Measurements from ENCODE around the gene PLCB1.

The PLCB1 gene

DNA sequence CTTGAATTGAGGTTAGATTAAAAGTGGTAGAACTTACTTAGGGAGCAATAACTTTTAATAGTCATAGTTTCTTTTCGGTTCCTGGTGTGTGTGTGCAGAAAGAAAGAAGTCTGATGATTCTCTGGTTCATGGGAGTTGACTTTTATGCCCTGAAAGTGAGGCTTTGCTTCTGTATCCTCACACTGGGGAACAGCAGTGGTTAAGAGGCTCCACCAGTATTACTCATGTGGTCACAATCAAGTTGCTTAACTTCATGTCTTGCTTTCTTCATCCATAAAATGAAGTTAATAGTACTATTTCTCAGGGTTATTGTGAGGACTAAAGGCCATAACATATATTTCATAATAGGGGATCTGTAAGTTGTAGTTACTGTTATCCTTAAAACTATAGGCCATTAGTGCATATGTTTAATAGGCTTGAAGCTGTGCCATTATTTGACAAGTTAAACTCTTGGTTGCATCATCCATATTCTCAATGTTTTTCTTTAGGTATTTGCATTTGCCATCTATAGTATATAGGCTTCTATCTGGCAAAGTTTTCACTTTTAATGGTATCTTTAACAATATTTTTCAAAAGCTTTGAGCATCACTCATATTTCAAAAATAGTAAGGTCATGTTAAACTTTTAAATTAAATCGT lies 262.4 kb downstream of the PLCB1 start:
- Histone ChIP-seq H3K4me3 (ENCODE audit: low read depth in 1 of 2, low read length in 2 of 2) (no peak overlapping the region), H3K9me3 (ENCODE audit: control insufficient read depth in 1 of 2, low read length in 2 of 2) (no peaks in the 10 kb centered on the region), H3K27me3 (ENCODE audit: low read depth, low read length) (no peaks in the 10 kb centered on the region), H3K36me3 (ENCODE audit: control insufficient read depth in 1 of 2, insufficient read depth in 2 of 2, low read length in 2 of 2) (no peaks in the 10 kb centered on the region), H3K4me1 (ENCODE audit: control insufficient read depth in 1 of 2, insufficient read depth in 2 of 2, low read length in 2 of 2) (peaks cover 6% of the 10 kb centered on the region in 2 donors), H3K27ac (ENCODE audit: low read length) (no peak overlapping the region)

DNA sequence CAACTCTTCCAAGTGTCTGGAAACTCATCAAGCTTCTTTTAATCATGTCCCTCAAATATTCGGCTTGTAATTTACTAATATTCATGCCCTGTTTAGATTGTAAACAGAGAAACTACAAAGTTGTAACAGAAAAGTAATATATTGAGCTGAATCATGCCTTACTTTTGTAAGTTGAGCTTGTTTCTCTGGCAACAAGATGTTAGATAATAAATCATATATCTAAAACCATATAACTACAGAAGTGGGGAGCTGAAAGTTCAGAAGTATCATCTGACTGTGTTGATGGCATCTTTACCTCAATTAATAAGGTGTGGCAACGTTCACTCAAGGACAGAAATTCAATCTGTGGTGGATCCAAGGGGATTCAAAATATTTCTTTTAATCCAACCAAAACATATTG lies 263.9 kb downstream of the PLCB1 start:
- Histone ChIP-seq H3K27ac (ENCODE audit: low read length) (no peak overlapping the region), H3K36me3 (ENCODE audit: control insufficient read depth in 1 of 2, insufficient read depth in 2 of 2, low read length in 2 of 2) (no peaks in the 10 kb centered on the region), H3K4me1 (ENCODE audit: control insufficient read depth in 1 of 2, insufficient read depth in 2 of 2, low read length in 2 of 2) (peaks cover 5 to 7% of the 10 kb centered on the region in 2 donors), H3K4me3 (ENCODE audit: low read depth in 1 of 2, low read length in 2 of 2) (no peak overlapping the region), H3K9me3 (ENCODE audit: control insufficient read depth in 1 of 2, low read length in 2 of 2) (no peaks in the 10 kb centered on the region), H3K27me3 (ENCODE audit: low read depth, low read length) (no peaks in the 10 kb centered on the region)

DNA sequence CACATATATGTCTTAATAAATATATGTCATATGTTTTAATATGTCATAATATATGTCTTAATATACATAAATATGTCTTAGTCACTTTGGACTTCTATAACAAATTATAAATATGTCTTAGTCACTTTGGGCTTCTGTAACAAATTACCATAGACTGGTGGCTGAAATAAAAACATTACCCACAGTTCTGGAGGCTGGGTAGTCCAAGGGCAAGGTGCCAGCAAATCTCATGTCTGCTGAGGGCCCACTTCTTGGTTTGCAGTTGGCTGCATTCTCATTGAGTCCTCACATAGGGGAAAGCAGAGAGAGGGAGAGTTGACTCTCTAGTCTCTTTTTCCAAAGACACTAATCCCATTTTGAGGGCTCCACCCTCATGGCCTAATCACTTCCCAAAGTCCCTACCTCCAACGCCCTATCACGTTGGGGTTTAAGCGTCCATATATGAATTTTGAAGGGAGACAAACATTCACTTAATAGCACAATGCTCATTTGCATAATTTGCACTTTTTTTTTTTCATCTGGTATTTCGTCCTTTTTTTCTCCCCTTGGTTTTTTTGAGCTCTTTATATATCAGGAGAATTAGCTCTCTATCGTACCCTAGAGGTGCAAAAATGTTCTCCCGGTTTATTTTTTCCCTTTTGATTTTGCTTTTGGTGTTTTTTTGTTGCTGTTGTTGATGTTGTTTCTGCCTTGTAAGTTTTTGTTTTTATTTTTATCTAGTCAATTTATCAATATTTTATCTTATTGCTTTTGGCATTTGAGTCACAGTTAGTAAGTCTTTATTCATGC lies 266.4 kb downstream of the PLCB1 start:
- Histone ChIP-seq H3K4me1 (ENCODE audit: control insufficient read depth in 1 of 2, insufficient read depth in 2 of 2, low read length in 2 of 2) (peaks cover 7 to 9% of the 10 kb centered on the region in 2 donors), H3K27me3 (ENCODE audit: low read depth, low read length) (no peaks in the 10 kb centered on the region), H3K4me3 (ENCODE audit: low read depth in 1 of 2, low read length in 2 of 2) (no peak overlapping the region), H3K9me3 (ENCODE audit: control insufficient read depth in 1 of 2, low read length in 2 of 2) (no peaks in the 10 kb centered on the region), H3K36me3 (ENCODE audit: control insufficient read depth in 1 of 2, insufficient read depth in 2 of 2, low read length in 2 of 2) (no peaks in the 10 kb centered on the region), H3K27ac (ENCODE audit: low read length) (no peak overlapping the region)

DNA sequence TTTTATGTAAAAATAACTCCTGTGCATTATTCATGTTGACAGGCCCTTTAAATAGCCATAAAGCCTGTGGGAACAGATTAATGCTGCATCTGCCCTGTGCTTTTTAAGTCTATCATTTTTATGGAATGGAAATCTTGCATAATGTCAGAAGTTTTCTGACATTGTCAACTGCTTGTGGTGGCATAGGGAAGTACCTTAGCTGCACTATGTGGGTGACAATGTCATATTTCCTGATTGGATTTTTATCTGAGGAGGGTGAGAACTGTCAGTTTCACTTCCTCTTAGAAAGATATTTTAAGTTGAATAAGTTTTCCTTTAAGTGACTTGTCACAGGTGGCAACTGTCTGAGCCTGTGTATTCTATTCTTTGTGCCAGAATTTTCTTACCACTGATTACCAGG lies 267.9 kb downstream of the PLCB1 start:
- H3K4me1 ChIP-seq (ENCODE audit: control insufficient read depth in 1 of 2, insufficient read depth in 2 of 2, low read length in 2 of 2) = peaks cover 7 to 9% of the 10 kb centered on the region in 2 donors
- no peaks in the 10 kb centered on the region for H3K36me3 ChIP-seq (ENCODE audit: control insufficient read depth in 1 of 2, insufficient read depth in 2 of 2, low read length in 2 of 2)
- no peak overlapping the region for H3K4me3 ChIP-seq (ENCODE audit: low read depth in 1 of 2, low read length in 2 of 2)
- peak overlapping the region; percentile 39 for H3K27ac ChIP-seq (ENCODE audit: low read length)
- no peaks in the 10 kb centered on the region for H3K27me3 ChIP-seq (ENCODE audit: low read depth, low read length)
- H3K9me3 ChIP-seq (ENCODE audit: control insufficient read depth in 1 of 2, low read length in 2 of 2) = no peaks in the 10 kb centered on the region

DNA sequence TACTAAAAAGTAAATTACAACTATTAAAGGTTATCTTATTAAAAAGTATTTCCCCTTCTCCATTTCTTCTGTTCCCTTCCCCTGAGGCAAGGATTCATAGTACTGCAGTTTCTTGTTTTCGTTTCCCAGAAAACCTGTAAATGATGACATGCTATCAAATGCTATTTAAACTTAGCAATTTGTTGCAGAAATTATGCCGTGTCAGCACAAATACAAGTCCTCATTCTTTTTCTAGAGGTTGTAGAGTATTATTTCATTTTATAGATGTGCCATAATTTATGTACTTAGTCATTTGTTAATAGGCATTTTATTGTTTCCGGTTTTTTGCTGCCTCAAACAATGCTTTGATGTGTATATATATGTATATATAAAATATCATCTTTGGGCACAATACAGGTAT lies 268.4 kb downstream of the PLCB1 start:
- no peak overlapping the region for H3K4me3 ChIP-seq (ENCODE audit: low read depth in 1 of 2, low read length in 2 of 2)
- peaks cover 7 to 9% of the 10 kb centered on the region in 2 donors for H3K4me1 ChIP-seq (ENCODE audit: control insufficient read depth in 1 of 2, insufficient read depth in 2 of 2, low read length in 2 of 2)
- H3K27ac ChIP-seq (ENCODE audit: low read length) = no peak overlapping the region
- no peaks in the 10 kb centered on the region for H3K36me3 ChIP-seq (ENCODE audit: control insufficient read depth in 1 of 2, insufficient read depth in 2 of 2, low read length in 2 of 2)
- no peaks in the 10 kb centered on the region for H3K27me3 ChIP-seq (ENCODE audit: low read depth, low read length)
- H3K9me3 ChIP-seq (ENCODE audit: control insufficient read depth in 1 of 2, low read length in 2 of 2) = no peaks in the 10 kb centered on the region

DNA sequence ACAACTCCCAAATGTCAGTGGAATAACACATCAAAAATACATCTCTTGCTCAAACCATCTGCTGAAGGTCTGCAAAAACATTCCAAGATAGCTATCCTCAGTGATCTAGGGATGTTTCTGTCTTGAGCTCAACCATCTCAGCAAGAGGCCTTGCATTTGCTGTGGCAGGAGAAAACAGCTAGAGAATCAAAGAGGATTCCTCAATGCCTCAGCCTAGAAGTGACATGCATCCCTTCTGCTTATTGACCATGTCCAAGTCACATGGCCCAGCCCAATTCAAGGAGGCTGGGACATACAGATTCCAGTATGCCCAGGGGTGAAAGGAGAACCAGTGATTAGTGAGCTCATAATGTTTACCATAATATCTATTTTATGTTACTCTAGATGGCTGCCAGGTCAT lies 269.5 kb downstream of the PLCB1 start:
- Histone ChIP-seq H3K36me3 (ENCODE audit: control insufficient read depth in 1 of 2, insufficient read depth in 2 of 2, low read length in 2 of 2) (no peaks in the 10 kb centered on the region), H3K27me3 (ENCODE audit: low read depth, low read length) (no peaks in the 10 kb centered on the region)

DNA sequence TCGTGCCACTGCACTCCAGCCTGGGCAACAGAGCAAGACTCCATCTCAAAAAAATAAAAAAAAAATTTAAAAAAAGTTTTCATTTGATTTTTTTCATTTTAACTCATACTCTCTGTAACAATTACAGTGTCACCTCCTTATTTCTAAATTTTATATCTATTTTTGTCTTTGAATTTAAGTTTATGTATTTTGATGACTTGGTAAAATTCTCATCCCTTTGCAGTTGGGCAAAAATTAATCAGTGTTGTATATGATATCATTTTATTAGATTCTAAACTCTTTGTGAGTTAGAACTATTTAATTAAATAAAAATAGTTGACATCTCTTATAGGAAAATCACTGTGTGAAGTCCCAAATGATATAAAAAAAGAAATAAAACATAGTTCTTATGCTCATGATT lies 270.7 kb downstream of the PLCB1 start:
- H3K4me1 ChIP-seq (ENCODE audit: control insufficient read depth in 1 of 2, insufficient read depth in 2 of 2, low read length in 2 of 2) = peaks cover 7 to 18% of the 10 kb centered on the region in 2 donors
- no peaks in the 10 kb centered on the region for H3K36me3 ChIP-seq (ENCODE audit: control insufficient read depth in 1 of 2, insufficient read depth in 2 of 2, low read length in 2 of 2)
- H3K4me3 ChIP-seq (ENCODE audit: low read depth in 1 of 2, low read length in 2 of 2) = no peak overlapping the region
- H3K27me3 ChIP-seq (ENCODE audit: low read depth, low read length) = no peaks in the 10 kb centered on the region
- H3K27ac ChIP-seq (ENCODE audit: low read length) = no peak overlapping the region
- no peaks in the 10 kb centered on the region for H3K9me3 ChIP-seq (ENCODE audit: control insufficient read depth in 1 of 2, low read length in 2 of 2)

More for the DNA sequence above, 269.5 kb downstream of the PLCB1 start:
- Histone ChIP-seq H3K9me3 (ENCODE audit: control insufficient read depth in 1 of 2, low read length in 2 of 2) (no peaks in the 10 kb centered on the region), H3K27ac (ENCODE audit: low read length) (no peak overlapping the region), H3K4me3 (ENCODE audit: low read depth in 1 of 2, low read length in 2 of 2) (no peak overlapping the region), H3K4me1 (ENCODE audit: control insufficient read depth in 1 of 2, insufficient read depth in 2 of 2, low read length in 2 of 2) (peaks cover 7 to 15% of the 10 kb centered on the region in 2 donors)

DNA sequence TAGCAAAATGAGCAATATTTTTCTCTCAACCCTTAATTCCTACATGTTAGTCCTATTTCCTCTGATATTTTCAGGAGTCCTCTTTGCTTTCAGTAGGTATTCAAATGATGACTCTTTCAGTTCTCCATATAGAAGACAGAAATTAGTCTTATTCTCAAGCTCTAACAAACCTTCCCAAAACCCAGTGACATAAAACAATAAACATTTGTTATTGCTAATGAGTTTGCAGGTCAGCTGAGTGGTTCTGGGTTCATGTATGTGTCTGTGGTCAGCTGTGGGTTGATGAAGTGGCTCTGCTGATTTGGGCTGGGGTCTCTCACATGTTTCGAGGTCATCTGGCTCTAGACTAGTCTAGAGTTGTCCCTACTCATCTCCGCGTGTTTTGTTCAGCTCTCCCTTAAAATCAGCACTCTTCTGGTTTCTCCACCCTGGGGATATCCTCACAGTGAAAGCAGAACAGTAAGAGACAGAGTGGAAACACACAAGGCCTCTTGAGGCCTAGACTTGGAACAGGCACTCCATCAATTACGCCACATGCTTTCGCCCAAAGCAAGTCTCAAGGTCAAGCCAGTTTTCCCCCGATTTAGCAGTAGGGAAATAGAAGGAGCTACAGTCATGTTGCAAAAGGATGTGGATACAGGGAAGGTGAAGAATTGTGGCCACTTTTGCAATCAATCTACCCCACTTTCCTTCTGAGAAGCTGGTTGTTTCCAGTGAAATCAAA lies 273.0 kb downstream of the PLCB1 start:
- Histone ChIP-seq H3K36me3 (ENCODE audit: control insufficient read depth in 1 of 2, insufficient read depth in 2 of 2, low read length in 2 of 2) (no peaks in the 10 kb centered on the region), H3K27me3 (ENCODE audit: low read depth, low read length) (no peaks in the 10 kb centered on the region), H3K27ac (ENCODE audit: low read length) (no peak overlapping the region), H3K4me1 (ENCODE audit: control insufficient read depth in 1 of 2, insufficient read depth in 2 of 2, low read length in 2 of 2) (peaks cover 1 to 14% of the 10 kb centered on the region in 2 donors), H3K4me3 (ENCODE audit: low read depth in 1 of 2, low read length in 2 of 2) (no peak overlapping the region), H3K9me3 (ENCODE audit: control insufficient read depth in 1 of 2, low read length in 2 of 2) (no peaks in the 10 kb centered on the region)

DNA sequence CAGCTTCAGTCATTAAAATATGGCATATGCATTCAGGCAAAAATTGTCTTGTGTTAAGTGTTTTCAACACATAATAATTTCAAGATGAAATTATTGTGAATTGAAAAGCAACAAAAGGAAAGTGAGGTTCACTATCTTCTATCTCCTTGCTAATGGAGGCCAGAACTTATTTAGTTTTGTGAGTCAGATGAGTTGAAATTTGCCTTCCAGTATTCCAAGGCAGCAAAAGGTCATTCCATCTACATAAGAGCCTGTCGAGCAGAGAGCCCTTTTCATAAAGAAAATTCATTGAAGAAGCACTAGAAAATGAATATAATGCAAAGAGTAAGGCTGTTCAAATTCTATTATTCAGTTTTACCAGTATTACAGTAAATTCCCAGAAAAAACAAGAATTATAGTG lies 274.3 kb downstream of the PLCB1 start:
- Histone ChIP-seq H3K4me1 (ENCODE audit: control insufficient read depth in 1 of 2, insufficient read depth in 2 of 2, low read length in 2 of 2) (peaks cover 0 to 12% of the 10 kb centered on the region in 2 donors), H3K9me3 (ENCODE audit: control insufficient read depth in 1 of 2, low read length in 2 of 2) (no peaks in the 10 kb centered on the region), H3K4me3 (ENCODE audit: low read depth in 1 of 2, low read length in 2 of 2) (no peak overlapping the region), H3K36me3 (ENCODE audit: control insufficient read depth in 1 of 2, insufficient read depth in 2 of 2, low read length in 2 of 2) (no peaks in the 10 kb centered on the region), H3K27ac (ENCODE audit: low read length) (no peak overlapping the region), H3K27me3 (ENCODE audit: low read depth, low read length) (no peaks in the 10 kb centered on the region)

DNA sequence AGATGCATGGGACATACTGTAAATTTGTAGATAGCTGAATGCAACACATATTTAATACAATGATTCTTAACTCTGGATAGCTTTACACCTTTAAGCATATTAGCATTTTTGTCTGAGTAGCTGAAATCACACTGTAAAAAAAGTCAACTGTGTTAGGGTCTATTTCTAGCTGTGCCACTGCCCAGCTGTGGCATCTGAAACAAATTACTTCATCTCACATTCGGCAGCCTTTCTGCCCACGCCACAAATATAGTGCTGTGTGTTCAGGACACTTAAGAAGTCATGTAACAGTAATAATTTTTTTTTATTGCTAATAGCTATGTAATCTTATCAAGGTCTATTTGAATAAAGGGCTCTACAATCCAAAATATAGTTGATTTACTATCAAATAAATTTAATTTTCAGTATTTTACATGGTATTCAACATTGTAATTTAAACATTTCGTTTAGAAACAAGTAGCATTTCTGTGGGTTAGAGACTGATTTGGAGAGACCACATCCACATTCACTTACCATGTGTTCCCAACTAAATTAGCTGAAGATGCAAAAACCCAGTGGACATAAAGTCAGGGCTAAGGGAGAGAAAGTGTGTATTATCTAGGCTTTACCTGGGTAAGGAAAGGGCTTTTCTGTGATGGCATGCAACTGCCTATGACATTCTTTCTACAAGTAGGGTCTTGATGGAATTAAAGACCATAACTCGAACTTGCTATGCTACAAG lies 276.7 kb downstream of the PLCB1 start:
- Histone ChIP-seq H3K4me3 (ENCODE audit: low read depth in 1 of 2, low read length in 2 of 2) (no peak overlapping the region), H3K9me3 (ENCODE audit: control insufficient read depth in 1 of 2, low read length in 2 of 2) (no peaks in the 10 kb centered on the region), H3K4me1 (ENCODE audit: control insufficient read depth in 1 of 2, insufficient read depth in 2 of 2, low read length in 2 of 2) (peaks cover 0 to 9% of the 10 kb centered on the region in 2 donors), H3K27ac (ENCODE audit: low read length) (no peak overlapping the region), H3K27me3 (ENCODE audit: low read depth, low read length) (no peaks in the 10 kb centered on the region), H3K36me3 (ENCODE audit: control insufficient read depth in 1 of 2, insufficient read depth in 2 of 2, low read length in 2 of 2) (no peaks in the 10 kb centered on the region)

DNA sequence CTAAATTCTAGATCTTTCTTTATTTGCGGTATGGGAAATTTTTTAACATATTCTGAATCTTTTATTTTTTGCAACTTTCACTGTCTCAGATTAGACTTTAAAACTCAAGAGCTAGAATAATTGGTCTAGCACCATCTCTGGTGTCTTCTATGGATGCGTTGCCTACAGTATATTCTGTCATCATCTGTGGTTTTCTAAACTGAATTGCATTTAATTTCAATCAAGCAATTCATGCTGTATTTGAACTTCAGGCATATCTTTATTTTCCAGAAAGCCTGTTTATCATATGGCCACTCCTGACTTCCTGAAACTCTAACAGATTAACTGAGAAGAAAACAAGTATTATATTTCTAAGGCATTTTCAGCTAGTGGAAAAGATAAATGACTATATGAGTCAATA lies 281.6 kb downstream of the PLCB1 start:
- Histone ChIP-seq H3K27me3 (ENCODE audit: low read depth, low read length) (no peaks in the 10 kb centered on the region), H3K4me3 (ENCODE audit: low read depth in 1 of 2, low read length in 2 of 2) (no peak overlapping the region), H3K36me3 (ENCODE audit: control insufficient read depth in 1 of 2, insufficient read depth in 2 of 2, low read length in 2 of 2) (no peaks in the 10 kb centered on the region), H3K9me3 (ENCODE audit: control insufficient read depth in 1 of 2, low read length in 2 of 2) (no peaks in the 10 kb centered on the region), H3K4me1 (ENCODE audit: control insufficient read depth in 1 of 2, insufficient read depth in 2 of 2, low read length in 2 of 2) (peaks cover 0 to 11% of the 10 kb centered on the region in 2 donors), H3K27ac (ENCODE audit: low read length) (no peak overlapping the region)
